ENCODE results near the gene PTGDR. TPM values are rescaled to one million over a fixed set of nuclear protein-coding genes. Genes with fewer than 3 reads are reported as not detected.
A peak's percentile ranks its signal among the peaks of the same experiment; 100 is the strongest.

Gene PTGDR
- polyA plus RNA-seq, 1 donor from 2014 or later = 0.10 TPM

DNA sequence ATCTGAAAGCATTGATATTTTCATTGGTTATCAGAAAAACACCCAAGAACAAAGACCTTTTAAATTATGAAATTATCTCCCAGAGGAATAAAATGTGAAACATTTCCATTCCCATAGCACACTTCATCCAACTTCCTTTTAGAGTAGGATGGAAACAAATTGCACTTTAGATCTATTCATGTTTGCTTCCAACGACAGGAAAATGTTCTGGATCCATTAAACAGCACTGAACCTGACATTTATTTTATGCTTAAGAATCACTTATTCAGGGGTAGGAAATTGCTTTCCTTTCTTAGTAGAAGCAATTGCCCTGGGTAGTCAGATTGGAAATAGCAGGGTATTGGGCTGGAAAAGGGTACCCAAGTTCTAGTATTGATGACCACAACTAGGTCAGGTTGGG is 28.8 kb upstream of the PTGDR start:
- Histone ChIP-seq H2AFZ (ENCODE audit: low read depth, low read length) (no peak overlapping the region), H3K36me3 (ENCODE audit: insufficient read depth, low read length) (no peaks in the 10 kb centered on the region), H4K20me1 (ENCODE audit: insufficient read depth) (no peaks in the 10 kb centered on the region), H3K9ac (ENCODE audit: low read length) (no peak overlapping the region), H3K27me3 (ENCODE audit: insufficient read depth, low read depth, low read length) (no peaks in the 10 kb centered on the region), H3K4me3 (ENCODE audit: low read length) (no peak overlapping the region), H3K9me3 (ENCODE audit: low read length) (no peaks in the 10 kb centered on the region), H3K4me2 (ENCODE audit: low read length) (no peak overlapping the region), H3F3A (ENCODE audit: insufficient read depth, low read length, poor library complexity, severe bottlenecking) (no peaks in the 10 kb centered on the region), H3K79me2 (replicated peaks; ENCODE audit: insufficient read depth, low read length) (no peaks in the 10 kb centered on the region), H3K9me2 (ENCODE audit: insufficient read depth, low read length) (no peaks in the 10 kb centered on the region), H3K27ac (ENCODE audit: low read length) (no peak overlapping the region)
- TF ChIP-seq, protein P1, sequence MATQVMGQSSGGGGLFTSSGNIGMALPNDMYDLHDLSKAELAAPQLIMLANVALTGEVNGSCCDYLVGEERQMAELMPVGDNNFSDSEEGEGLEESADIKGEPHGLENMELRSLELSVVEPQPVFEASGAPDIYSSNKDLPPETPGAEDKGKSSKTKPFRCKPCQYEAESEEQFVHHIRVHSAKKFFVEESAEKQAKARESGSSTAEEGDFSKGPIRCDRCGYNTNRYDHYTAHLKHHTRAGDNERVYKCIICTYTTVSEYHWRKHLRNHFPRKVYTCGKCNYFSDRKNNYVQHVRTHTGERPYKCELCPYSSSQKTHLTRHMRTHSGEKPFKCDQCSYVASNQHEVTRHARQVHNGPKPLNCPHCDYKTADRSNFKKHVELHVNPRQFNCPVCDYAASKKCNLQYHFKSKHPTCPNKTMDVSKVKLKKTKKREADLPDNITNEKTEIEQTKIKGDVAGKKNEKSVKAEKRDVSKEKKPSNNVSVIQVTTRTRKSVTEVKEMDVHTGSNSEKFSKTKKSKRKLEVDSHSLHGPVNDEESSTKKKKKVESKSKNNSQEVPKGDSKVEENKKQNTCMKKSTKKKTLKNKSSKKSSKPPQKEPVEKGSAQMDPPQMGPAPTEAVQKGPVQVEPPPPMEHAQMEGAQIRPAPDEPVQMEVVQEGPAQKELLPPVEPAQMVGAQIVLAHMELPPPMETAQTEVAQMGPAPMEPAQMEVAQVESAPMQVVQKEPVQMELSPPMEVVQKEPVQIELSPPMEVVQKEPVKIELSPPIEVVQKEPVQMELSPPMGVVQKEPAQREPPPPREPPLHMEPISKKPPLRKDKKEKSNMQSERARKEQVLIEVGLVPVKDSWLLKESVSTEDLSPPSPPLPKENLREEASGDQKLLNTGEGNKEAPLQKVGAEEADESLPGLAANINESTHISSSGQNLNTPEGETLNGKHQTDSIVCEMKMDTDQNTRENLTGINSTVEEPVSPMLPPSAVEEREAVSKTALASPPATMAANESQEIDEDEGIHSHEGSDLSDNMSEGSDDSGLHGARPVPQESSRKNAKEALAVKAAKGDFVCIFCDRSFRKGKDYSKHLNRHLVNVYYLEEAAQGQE (IDR thresholded peaks at IDR 0.05; ENCODE audit: borderline replicate concordance) = peak; percentile 69
- TF ChIP-seq EP300 (conservative IDR thresholded peaks at IDR 0.05; ENCODE audit: poor library complexity, severe bottlenecking) (peak; percentile 27), POLR2AphosphoS5 (IDR thresholded peaks at IDR 0.05) (peak; percentile 63), RAD21 (conservative IDR thresholded peaks at IDR 0.05) (no peak), MXI1 (conservative IDR thresholded peaks at IDR 0.05; ENCODE audit: poor library complexity, severe bottlenecking) (no peak)

DNA sequence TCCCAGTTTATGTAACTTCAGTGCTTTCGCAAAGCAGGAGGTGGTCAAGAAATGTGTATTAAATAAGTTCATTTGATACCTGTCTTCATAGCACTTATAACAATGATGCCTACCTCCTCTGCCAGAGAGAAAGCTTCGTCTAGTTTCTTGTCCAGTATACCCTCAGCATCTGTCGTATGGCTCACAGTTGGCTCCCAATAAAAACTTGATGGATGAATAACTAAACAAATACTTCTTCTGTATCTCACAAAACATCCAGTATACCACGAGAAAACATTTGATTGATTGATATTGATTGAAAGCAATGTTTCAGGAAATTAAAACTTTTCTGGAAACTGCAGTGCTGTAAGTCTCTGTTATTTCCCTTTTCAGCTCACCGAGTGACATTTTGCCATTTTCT is 26.9 kb upstream of the PTGDR start:
- Histone ChIP-seq H2AFZ (ENCODE audit: low read depth, low read length) (no peak overlapping the region), H4K20me1 (ENCODE audit: insufficient read depth) (no peaks in the 10 kb centered on the region), H3K27me3 (ENCODE audit: insufficient read depth, low read depth, low read length) (no peaks in the 10 kb centered on the region), H3K79me2 (replicated peaks; ENCODE audit: insufficient read depth, low read length) (no peaks in the 10 kb centered on the region), H3K9me3 (ENCODE audit: low read length) (no peaks in the 10 kb centered on the region), H3K27ac (ENCODE audit: low read length) (no peak overlapping the region), H3K9me2 (ENCODE audit: insufficient read depth, low read length) (no peaks in the 10 kb centered on the region), H3F3A (ENCODE audit: insufficient read depth, low read length, poor library complexity, severe bottlenecking) (no peaks in the 10 kb centered on the region), H3K4me2 (ENCODE audit: low read length) (no peak overlapping the region), H3K36me3 (ENCODE audit: insufficient read depth, low read length) (no peaks in the 10 kb centered on the region), H3K4me3 (ENCODE audit: low read length) (no peak overlapping the region), H3K9ac (ENCODE audit: low read length) (no peak overlapping the region)
- TF ChIP-seq SMC3 (conservative IDR thresholded peaks at IDR 0.05; ENCODE audit: poor library complexity) = no peak
- TF ChIP-seq, protein P2, sequence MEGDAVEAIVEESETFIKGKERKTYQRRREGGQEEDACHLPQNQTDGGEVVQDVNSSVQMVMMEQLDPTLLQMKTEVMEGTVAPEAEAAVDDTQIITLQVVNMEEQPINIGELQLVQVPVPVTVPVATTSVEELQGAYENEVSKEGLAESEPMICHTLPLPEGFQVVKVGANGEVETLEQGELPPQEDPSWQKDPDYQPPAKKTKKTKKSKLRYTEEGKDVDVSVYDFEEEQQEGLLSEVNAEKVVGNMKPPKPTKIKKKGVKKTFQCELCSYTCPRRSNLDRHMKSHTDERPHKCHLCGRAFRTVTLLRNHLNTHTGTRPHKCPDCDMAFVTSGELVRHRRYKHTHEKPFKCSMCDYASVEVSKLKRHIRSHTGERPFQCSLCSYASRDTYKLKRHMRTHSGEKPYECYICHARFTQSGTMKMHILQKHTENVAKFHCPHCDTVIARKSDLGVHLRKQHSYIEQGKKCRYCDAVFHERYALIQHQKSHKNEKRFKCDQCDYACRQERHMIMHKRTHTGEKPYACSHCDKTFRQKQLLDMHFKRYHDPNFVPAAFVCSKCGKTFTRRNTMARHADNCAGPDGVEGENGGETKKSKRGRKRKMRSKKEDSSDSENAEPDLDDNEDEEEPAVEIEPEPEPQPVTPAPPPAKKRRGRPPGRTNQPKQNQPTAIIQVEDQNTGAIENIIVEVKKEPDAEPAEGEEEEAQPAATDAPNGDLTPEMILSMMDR (IDR thresholded peaks at IDR 0.05; ENCODE audit: poor library complexity, severe bottlenecking) = no peak
- no peak for TF ChIP-seq TAF1 (IDR thresholded peaks at IDR 0.05; ENCODE audit: low read depth)
- no peak for TF ChIP-seq POLR2AphosphoS5 (IDR thresholded peaks at IDR 0.05)
- TF ChIP-seq RAD21 (conservative IDR thresholded peaks at IDR 0.05) = no peak
- TF ChIP-seq, protein P1 (IDR thresholded peaks at IDR 0.05; ENCODE audit: borderline replicate concordance) = no peak
